GM04504 (cell line): Measurements from ENCODE around the gene SND1.

ENCODE experiments used
- DNase-seq: peaks from one replicate; pipeline ENCODE4 v3.0.0-alpha.2; 2012; ENCODE audit warnings: low read depth

Gene SND1

GRCh38 chr7:127996253-127997071 lies 344.5 kb downstream of the SND1 start:
- no peak for DNase-seq

DNA sequence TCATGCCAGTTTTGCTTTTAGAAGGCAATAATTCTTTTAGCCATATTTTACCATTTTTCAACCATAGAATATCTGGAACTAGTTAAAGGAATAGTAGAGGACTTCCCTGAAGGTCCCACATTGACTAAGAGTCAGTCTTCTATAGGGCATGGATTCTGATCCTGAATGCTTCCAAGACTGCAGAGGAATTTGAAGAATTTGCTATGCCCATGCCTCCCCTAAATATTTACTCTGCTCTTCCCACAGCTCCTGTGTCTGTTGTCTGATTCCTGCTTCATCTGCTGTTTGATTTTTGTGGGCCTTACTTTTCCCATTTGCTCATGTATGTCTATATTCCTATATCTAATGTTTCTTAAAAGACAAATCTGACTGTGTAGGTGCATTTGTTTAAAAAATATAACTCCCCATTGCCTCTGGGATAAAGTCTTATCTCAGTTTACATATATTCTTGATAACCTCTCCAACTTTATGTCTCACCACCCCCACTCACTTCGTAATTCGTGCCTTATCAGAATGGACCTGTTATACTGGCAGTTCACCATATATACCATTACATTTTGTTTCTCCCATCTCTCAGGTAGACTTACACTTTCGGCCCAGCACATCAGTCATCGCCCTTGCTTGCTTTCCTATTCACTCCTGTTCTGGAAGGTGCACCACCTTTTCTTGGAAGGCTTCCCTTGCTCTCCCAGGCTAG lies 345.4 kb downstream of the SND1 start:
- no peak for DNase-seq

GRCh38 chr7:127998671-127999070 lies 346.7 kb downstream of the SND1 start:
- DNase-seq, result no peak

- DNase-seq, result no peak
Measured at GRCh38 chr7:128000048-128000447, 348.1 kb downstream of the SND1 start.

DNA sequence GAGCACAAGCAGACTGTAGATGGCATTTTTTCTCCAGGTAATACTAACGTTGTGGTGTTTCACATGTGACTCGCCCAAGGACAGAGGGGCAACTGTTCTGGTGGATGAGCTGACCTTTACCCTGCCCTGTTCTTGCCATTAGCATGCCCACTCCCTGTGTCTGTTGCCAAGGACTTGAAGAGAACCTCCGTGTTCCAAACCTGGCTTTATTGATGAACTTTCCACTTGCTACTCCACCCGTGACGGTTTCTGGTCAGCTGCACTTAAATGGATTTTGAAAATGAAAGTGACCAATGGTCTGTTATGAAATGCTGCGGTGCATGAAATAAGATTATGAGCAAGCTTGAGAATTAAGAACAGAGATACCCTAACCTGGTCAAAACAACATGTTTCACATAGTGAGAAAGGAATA lies 348.9 kb downstream of the SND1 start:
- DNase-seq, result no peak

DNA sequence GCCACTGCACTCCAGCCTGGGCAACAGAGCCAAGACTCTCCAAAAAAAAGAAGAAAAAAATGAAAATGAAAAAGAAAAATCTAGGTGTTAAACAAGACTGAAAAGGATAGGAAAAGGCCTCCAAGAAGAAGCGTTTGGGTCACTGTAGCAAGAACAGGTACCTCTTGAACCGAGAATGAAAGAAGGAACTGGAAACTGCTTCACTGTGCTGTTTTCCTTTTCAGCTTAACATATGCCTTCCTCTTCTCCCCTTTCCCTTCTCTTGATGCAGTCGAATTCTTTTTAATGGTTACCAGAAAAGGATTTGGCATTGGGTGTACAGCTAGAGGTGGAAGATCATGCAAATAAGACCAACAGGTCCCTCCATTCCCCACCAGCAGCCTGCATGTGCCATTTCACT lies 351.2 kb downstream of the SND1 start:
- DNase-seq, result no peak

- DNase-seq, result no peak
Measured at GRCh38 chr7:128003787-128004186, 351.8 kb downstream of the SND1 start.

DNA sequence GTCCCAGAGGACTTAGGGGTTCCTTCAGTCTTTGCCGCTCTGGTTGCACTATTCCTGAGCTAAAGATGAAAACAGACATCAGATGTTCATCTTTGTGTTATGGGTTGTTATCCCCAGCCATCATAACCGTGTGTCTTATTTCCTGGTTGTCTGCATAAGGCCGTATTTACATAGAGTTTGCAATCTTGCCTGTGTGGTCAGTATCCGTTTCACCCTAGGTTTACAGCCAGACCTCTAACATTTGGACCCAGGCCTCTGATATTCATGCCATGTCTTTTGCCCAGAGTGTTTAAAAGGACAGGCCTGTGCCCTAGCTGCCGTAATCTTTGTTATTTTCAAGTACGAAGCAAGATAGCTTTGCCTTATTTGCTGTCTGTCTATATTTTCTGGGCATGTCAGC lies 352.6 kb downstream of the SND1 start:
- DNase-seq, result no peak

- DNase-seq, result no peak
Measured at GRCh38 chr7:128005117-128005516, 353.1 kb downstream of the SND1 start.

DNA sequence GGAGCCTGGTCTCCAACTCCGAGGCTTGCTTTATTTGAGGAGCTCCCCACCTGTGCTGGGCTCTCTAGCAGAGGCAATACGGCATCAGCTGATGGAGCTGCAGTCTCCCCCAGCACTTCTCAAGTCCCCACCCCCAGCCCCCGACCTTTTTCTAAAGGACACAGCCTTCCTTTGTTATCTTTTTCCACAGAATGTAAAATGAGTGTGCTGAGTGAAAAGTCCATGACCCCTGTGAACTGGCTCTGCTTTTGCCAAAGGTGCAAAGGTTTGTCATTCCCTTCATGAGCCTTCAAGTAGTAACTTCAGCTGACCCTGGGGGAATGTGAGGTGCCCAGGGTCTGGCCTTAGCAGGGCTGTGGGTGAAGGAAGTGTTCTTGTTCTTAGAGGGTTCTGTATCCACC lies 353.8 kb downstream of the SND1 start:
- DNase-seq, result no peak

DNA sequence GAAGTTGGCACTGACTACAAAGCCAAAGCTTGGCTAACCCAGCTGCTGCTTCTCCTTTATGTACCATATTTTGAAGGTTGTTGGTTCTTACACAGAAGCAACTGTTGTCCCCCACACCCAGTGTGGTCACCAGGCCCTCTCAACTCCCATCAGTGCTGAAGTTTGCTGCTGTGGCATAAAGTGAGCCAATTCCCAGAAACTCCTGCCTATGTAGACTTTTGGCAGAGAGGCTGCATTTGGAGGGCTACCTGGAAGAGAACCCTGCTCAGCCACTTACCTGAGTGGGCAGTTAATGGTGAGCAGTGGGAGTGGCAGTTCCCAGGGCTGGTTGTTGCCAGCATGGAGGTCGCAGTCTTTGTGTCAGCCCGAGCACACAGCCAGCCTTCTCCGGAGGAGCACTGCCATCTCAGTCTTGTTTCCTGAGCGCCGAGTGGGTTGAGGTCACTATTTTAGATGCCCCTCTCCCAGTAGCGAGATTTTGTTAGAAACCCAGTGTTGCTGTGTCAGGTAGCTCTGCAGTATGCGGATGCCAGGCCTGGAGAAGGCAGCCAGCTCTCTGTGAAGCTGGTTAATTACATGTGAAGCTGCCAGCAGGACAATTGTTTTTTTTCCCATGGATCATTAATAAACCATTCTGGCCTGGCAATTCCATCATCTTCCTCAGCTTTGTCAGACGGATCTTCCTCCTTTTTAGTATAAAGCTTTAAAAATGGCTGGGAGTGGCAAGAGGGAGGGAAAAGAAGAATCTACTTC lies 354.7 kb downstream of the SND1 start:
- no peak for DNase-seq

DNA sequence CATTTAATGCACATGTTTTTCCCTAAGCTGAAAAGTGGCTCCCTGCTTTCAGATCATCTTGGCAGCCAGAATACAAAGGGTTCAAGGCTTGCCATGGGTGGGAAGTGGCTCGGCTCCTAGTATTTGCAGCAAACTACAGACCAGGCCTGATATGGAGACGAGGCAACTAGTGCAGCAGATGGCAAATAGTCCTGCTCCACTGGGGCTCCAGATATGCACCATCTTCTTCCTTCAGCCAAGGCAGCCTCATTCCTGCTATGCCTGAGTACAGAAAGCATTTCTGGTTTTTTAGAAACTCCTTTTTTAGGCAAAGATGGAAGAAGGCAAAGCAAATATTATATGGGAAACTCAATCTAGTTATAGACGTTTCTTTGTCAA lies 355.3 kb downstream of the SND1 start:
- no peak for DNase-seq

DNA sequence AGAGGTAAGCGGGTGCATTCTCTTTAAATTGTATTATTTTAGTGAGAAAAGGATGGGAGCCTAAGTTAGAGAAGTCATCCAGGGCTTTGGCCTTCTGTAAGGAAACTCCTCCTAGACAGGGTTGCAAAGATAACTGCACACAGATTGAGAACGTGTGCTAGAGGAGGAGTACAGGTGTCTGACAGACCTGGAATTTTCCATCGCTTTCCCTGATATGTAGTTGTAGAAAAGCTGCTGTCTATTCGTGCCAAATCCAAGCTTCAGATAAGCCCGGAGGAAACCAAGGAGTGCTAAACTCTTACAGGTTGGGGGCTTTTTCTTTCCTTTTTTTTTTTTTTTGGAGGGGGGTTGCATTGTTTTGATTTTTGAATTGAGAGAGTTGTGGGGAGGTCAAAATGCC lies 356.1 kb downstream of the SND1 start:
- no peak for DNase-seq

DNA sequence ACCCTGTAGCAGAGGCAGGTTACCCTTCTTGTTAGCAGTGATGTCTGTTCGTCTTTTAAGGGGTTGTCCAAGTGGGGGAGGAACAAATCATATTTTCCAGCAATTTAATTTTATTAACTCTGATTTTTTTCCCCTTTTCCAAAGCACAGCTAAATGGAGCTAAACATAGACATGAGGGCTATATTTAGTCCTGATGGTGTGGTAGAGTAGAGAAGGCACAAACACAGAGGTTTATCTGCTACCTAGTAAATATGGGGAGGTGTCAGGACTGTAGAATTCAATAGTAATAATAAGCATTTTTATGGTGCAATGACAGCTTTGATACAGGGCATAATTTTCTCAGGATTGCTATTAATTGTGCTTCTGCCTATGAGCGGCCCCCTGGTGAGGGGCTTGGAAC lies 356.8 kb downstream of the SND1 start:
- no peak for DNase-seq

- DNase-seq, result no peak
Measured at GRCh38 chr7:128010391-128011127, 358.6 kb downstream of the SND1 start.

DNA sequence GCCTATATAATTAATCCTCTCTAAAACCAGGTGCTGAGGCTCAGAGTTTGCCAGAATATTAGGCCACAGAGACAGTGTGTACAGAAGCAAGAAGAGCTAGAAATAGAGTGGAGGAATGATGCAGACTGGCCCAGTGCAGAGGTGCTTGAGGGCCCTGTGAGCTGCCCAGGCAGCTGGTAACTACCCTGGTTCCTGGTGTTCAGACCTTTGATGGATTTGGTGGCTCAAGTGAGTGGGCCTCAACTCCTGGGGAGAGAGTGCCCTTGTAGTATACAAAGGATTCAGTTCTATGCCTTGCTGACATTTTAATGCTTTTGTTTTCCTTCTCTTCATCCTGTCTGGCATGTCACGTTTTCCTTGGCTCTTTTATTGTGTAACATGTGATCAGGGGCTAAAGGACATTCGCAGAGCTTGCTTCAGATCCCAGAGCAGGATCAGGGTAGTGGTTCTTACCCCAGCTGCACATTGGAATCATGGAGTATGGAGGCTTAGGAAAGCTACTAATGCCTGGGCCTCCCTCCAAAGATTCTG lies 359.2 kb downstream of the SND1 start:
- DNase-seq, result no peak

GRCh38 chr7:128014811-128015210 lies 362.8 kb downstream of the SND1 start:
- no peak for DNase-seq

DNA sequence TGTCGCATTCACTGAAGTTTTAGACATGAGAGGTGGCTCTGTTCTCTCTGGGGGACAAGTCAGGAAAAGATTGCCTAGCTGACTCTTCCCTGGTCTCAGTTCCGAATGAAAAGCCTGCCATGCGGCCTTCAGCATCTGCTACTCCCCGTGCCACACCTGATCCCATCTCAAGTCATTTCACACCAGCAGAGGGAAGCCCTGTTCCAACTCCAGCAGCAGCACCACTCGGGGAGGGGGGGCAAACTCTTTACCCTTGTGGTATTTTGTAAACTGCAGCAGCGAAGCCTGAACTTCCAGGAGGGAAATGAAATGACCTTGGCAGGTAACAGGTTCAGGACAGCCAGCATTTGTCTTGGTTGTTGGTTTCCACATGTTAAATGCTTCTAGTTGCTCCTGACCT lies 365.5 kb downstream of the SND1 start:
- no peak for DNase-seq

- no peak for DNase-seq
Measured at GRCh38 chr7:128017862-128018845, 366.2 kb downstream of the SND1 start.

- no peak for DNase-seq
Measured at GRCh38 chr7:128019288-128019687, 367.3 kb downstream of the SND1 start.

- DNase-seq, result no peak
Measured at GRCh38 chr7:128020159-128020558, 368.2 kb downstream of the SND1 start.
